SK-N-SH (cell line): ENCODE results near the gene TARS1. TPM values are rescaled to one million over a fixed set of nuclear protein-coding genes. Genes with fewer than 3 reads are reported as not detected.

Experiments used
- CTCF ChIA-PET: fragments of 300-600, 350-600 bp; formaldehyde crosslinking; extraction: SDS; loops from one replicate; lab custom pipeline; 2021; lab: Yijun Ruan, JAX
- POLR2A ChIA-PET: fragments of 350-600 bp; sonication (Branson Sonifier 250); formaldehyde crosslinking; extraction: SDS; loops from one replicate; lab custom pipeline; 2020; ENCODE audit warnings: antibody characterized with exemption, inconsistent platforms; lab: Yijun Ruan, JAX
- DNase-seq: peaks from one replicate; pipeline ENCODE4 v3.0.0; 2012
- H2AFZ ChIP-seq: fragments of 200-600 bp; sonication (generic); 2 replicates; pipeline ENCODE4 v1.8.1; 2016; ENCODE audit warnings: antibody characterized with exemption, mild to moderate bottlenecking, low read depth
- H3F3A ChIP-seq: fragments of 200-600 bp; sonication (generic); replicated peaks from 2 replicates; pipeline ENCODE3; 2016; ENCODE audit warnings: antibody characterized with exemption, mild to moderate bottlenecking; ENCODE audit not compliant: insufficient read depth
- H3K27ac ChIP-seq, 2 experiments: fragments of 200-500 bp in 1 of 2; fragments of 200-600 bp in 1 of 2; sonication (Bioruptor generic) in 1 of 2; sonication (generic), shearing (Covaris generic) in 1 of 2; 2 replicates each; pipeline versions ENCODE4 v1.5.1 to v1.6.1; 2014 to 2016; ENCODE audit warnings: low read depth in 2 of 2, inconsistent platforms in 1 of 2, low read length in 1 of 2, mild to moderate bottlenecking in 1 of 2, mixed read lengths in 1 of 2
- H3K27me3 ChIP-seq: fragments of 200-600 bp; sonication (generic), shearing (Covaris generic); 2 replicates; pipeline ENCODE4 v1.6.1; 2016; ENCODE audit warnings: mixed run types; ENCODE audit not compliant: insufficient read depth
- H3K36me3 ChIP-seq, 2 experiments: fragments of 200-500 bp in 1 of 2; fragments of 200-600 bp in 1 of 2; sonication (Bioruptor generic) in 1 of 2; sonication (generic) in 1 of 2; replicated peaks in 1 of 2; 2 replicates each; pipeline versions ENCODE3 to v1.5.1; 2014 to 2016; ENCODE audit warnings: low read length in 1 of 2, mild to moderate bottlenecking in 1 of 2; ENCODE audit not compliant: insufficient read depth in 2 of 2, control insufficient read depth in 1 of 2
- H3K4me1 ChIP-seq, 2 experiments: fragments of 200-500 bp in 1 of 2; fragments of 200-600 bp in 1 of 2; sonication (Bioruptor generic) in 1 of 2; sonication (generic), shearing (Covaris generic) in 1 of 2; 2 replicates each; pipeline versions ENCODE4 v1.5.1 to v1.6.1; 2014 to 2016; ENCODE audit warnings: low read depth in 1 of 2, low read length in 1 of 2, mixed run types in 1 of 2; ENCODE audit not compliant: insufficient read depth in 2 of 2, control insufficient read depth in 1 of 2
- H3K4me2 ChIP-seq: fragments of 200-600 bp; sonication (generic), shearing (Covaris generic); 2 replicates; pipeline ENCODE4 v1.6.1; 2017; ENCODE audit warnings: mixed run types
- H3K4me3 ChIP-seq, 2 experiments: fragments of 200-500 bp in 1 of 2; fragments of 200-600 bp in 1 of 2; sonication (Bioruptor generic) in 1 of 2; sonication (generic), shearing (Covaris generic) in 1 of 2; 2 replicates each; pipeline versions ENCODE4 v1.5.1 to v1.8.1; 2014 to 2016; ENCODE audit warnings: low read depth in 2 of 2, inconsistent platforms in 1 of 2, low read length in 1 of 2, mild to moderate bottlenecking in 1 of 2, mixed read lengths in 1 of 2, moderate library complexity in 1 of 2
- H3K79me2 ChIP-seq: fragments of 200-600 bp; sonication (generic); 2 replicates; pipeline ENCODE4 v1.8.1; 2017; ENCODE audit warnings: mild to moderate bottlenecking; ENCODE audit not compliant: insufficient read depth
- H3K9ac ChIP-seq: fragments of 200-600 bp; sonication (generic); 2 replicates; pipeline ENCODE4 v1.6.1; 2017; ENCODE audit warnings: mixed run types
- H3K9me2 ChIP-seq: fragments of 200-600 bp; sonication (generic); 2 replicates; pipeline ENCODE4 v1.6.1; 2017; ENCODE audit warnings: mixed run types
- H3K9me3 ChIP-seq: fragments of 200-600 bp; sonication (generic); 2 replicates; pipeline ENCODE4 v1.6.1; 2017; ENCODE audit warnings: mixed run types, mild to moderate bottlenecking, moderate library complexity
- H4K20me1 ChIP-seq: fragments of 200-600 bp; sonication (generic); 2 replicates; pipeline ENCODE4 v1.6.1; 2017; ENCODE audit warnings: mild to moderate bottlenecking, mixed run types; ENCODE audit not compliant: insufficient read depth
- ELF1 ChIP-seq: IDR thresholded peaks from 2 replicates; pipeline ENCODE4 v1.4.0; 2012
- EZH2phosphoT487 ChIP-seq: fragments of 200-600 bp; sonication (generic); IDR thresholded peaks from 2 replicates; pipeline ENCODE4 v1.6.1; 2017; ENCODE audit warnings: low read depth, mixed run types, mild to moderate bottlenecking, antibody characterized with exemption, moderate library complexity, borderline replicate concordance
- FOSL2 ChIP-seq: IDR thresholded peaks from 2 replicates; pipeline ENCODE4 v1.4.0; 2012; ENCODE audit warnings: low read depth, mild to moderate bottlenecking, moderate library complexity, borderline replicate concordance
- GATA2 ChIP-seq: sonication (generic); formaldehyde crosslinking; IDR thresholded peaks from 2 replicates; pipeline ENCODE4 v1.5.0; 2020; ENCODE audit warnings: mild to moderate bottlenecking, missing genetic modification reagents
- MAX ChIP-seq: IDR thresholded peaks from 2 replicates; pipeline ENCODE4 v1.4.0; 2012; ENCODE audit warnings: low read depth
- MXI1 ChIP-seq: IDR thresholded peaks from 2 replicates; pipeline ENCODE4 v1.6.1; 2012; ENCODE audit warnings: mild to moderate bottlenecking, low read depth, low read length, improper control_type of control experiment
- NFIC ChIP-seq: IDR thresholded peaks from 2 replicates; pipeline ENCODE4 v1.4.0; 2012; ENCODE audit warnings: borderline replicate concordance
- POLR2AphosphoS5 ChIP-seq: IDR thresholded peaks from 2 replicates; pipeline ENCODE4 v1.6.1; 2012; ENCODE audit warnings: low read depth, low read length
- RAD21 ChIP-seq: IDR thresholded peaks from 2 replicates; pipeline ENCODE4 v1.6.1; 2012; ENCODE audit warnings: mild to moderate bottlenecking, low read length
- RCOR1 ChIP-seq: fragments of 150-350 bp; IDR thresholded peaks from 2 replicates; pipeline ENCODE4 v1.6.1; 2017; ENCODE audit warnings: antibody characterized with exemption, low read length
- REST ChIP-seq: IDR thresholded peaks from 2 replicates; pipeline ENCODE4 v1.6.1; 2012; ENCODE audit warnings: mild to moderate bottlenecking, low read depth, low read length, moderate library complexity
- SIN3A ChIP-seq: IDR thresholded peaks from 2 replicates; pipeline ENCODE4 v1.6.1; 2012; ENCODE audit warnings: low read depth, mild to moderate bottlenecking, low read length, moderate library complexity, borderline replicate concordance
- USF1 ChIP-seq: IDR thresholded peaks from 2 replicates; pipeline ENCODE4 v1.4.0; 2012; ENCODE audit warnings: low read depth, borderline replicate concordance
- YY1 ChIP-seq: IDR thresholded peaks from 2 replicates; pipeline ENCODE4 v1.4.0; 2012; ENCODE audit warnings: low read depth, mild to moderate bottlenecking
- WGBS: methylation state at CpG from one replicate; pipeline ENCODE4 v1.1.6; 2017; ENCODE audit warnings: low lambda C conversion rate; 5-methylcytosine and 5-hydroxymethylcytosine counted together
- polyA plus RNA-seq, 3 experiments: library from polyadenylated mRNA; depleted of rRNA; stranded (reverse); fragments of >200 nt; gene quantifications; 2 replicates each; pipeline ENCODE4 v1.2.3, GENCODE V29; 2012

TARS1 gene
- polyA plus RNA-seq, 1 of the 3 experiments (the other 2 are of a cell fraction) = 58.4 TPM

- no peak for TF ChIP-seq GATA2 (CRISPR knock-in tag)
- TF ChIP-seq POLR2AphosphoS5 = no peak
- TF ChIP-seq MXI1 = no peak
- TF ChIP-seq REST = no peak
- TF ChIP-seq, all 33 proteins: peak for 0
Measured at GRCh38 chr5:33403187-33403586, 37.6 kb upstream of the TARS1 start (continued).

GRCh38 chr5:33408816-33409215 is 31.9 kb upstream of the TARS1 start:
- CTCF ChIA-PET = no interaction called here
- no peak for DNase-seq
- H2AFZ ChIP-seq = peak overlapping the region; percentile 26; the same call in 1 of the 2 replicates

More at GRCh38 chr5:33408816-33409215, 31.9 kb upstream of the TARS1 start:
- no peaks in the 10 kb centered on the region for H4K20me1 ChIP-seq
- peaks cover 5% of the 10 kb centered on the region for H3F3A ChIP-seq
- H3K36me3 ChIP-seq = no peaks in the 10 kb centered on the region
- no peaks in the 10 kb centered on the region for H3K9me3 ChIP-seq
- peaks cover 0 to 4% of the 10 kb centered on the region in 2 experiments; a peak in 1 of 4 replicates for H3K4me1 ChIP-seq
- no peak for TF ChIP-seq RCOR1
- no peak for TF ChIP-seq EZH2phosphoT487
- TF ChIP-seq RAD21 = no peak
- no peak for TF ChIP-seq MXI1
- no peak for TF ChIP-seq ELF1
- TF ChIP-seq MAX = no peak
- no peak for TF ChIP-seq USF1
- no peak for TF ChIP-seq POLR2AphosphoS5
- no peak for TF ChIP-seq FOSL2
- TF ChIP-seq NFIC = no peak
- no peak for TF ChIP-seq GATA2 (CRISPR knock-in tag)
- no peak for TF ChIP-seq REST
- TF ChIP-seq YY1 = no peak
- TF ChIP-seq SIN3A = no peak
- TF ChIP-seq, all 33 proteins: peak for 0
- Histone ChIP-seq H3K4me2 (no peak overlapping the region), H3K79me2 (no peaks in the 10 kb centered on the region), H3K27ac (peak overlapping the region; percentile 61 to 86; a peak in 3 of 4 replicates), H3K9me2 (no peaks in the 10 kb centered on the region), H3K9ac (no peak overlapping the region), H3K27me3 (no peaks in the 10 kb centered on the region), H3K4me3 (no peak overlapping the region)
- 41% methylated on average over 2 of the region's 2 CpGs for WGBS
- POLR2A ChIA-PET = no interaction called here
